ENCODE results near the gene ADAT3.
"Not testable (repeated sequence)": the region's sequence is repeated elsewhere in the genome, so short reads cannot be mapped to it uniquely, and the experiment has no call there.

Gene ADAT3

GRCh38 chr19:1882786-1883692 is 22.2 kb upstream of the ADAT3 start:
- no peak for DNase-seq (ENCODE audit: low spot score)

- no peak for DNase-seq (ENCODE audit: low spot score)
Observed at GRCh38 chr19:1883784-1884183, 21.4 kb upstream of the ADAT3 start.

- DNase-seq (ENCODE audit: low spot score), result no peak
Observed at GRCh38 chr19:1884291-1884718, 20.9 kb upstream of the ADAT3 start.

GRCh38 chr19:1884719-1885334 is 20.4 kb upstream of the ADAT3 start:
- no peak for DNase-seq (ENCODE audit: low spot score)

- peak; percentile 93 for DNase-seq (ENCODE audit: low spot score)
Observed at GRCh38 chr19:1885398-1886119, 19.6 kb upstream of the ADAT3 start, which contains the start of gene ABHD17A. ABHD17A (minus strand) TSS chr19:1885496; CDS start chr19:1881566, 3,930 bp downstream.

GRCh38 chr19:1886360-1886759 is 18.8 kb upstream of the ADAT3 start:
- not testable (repeated sequence) for DNase-seq (ENCODE audit: low spot score)

GRCh38 chr19:1888385-1888784 is 16.8 kb upstream of the ADAT3 start:
- DNase-seq (ENCODE audit: low spot score), result no peak

- DNase-seq (ENCODE audit: low spot score), result no peak
Observed at GRCh38 chr19:1889907-1890306, 15.3 kb upstream of the ADAT3 start.

- DNase-seq (ENCODE audit: low spot score), result no peak
Observed at GRCh38 chr19:1893791-1894190, 11.4 kb upstream of the ADAT3 start.

GRCh38 chr19:1896508-1896907 is 8.7 kb upstream of the ADAT3 start:
- DNase-seq (ENCODE audit: low spot score), result no peak

GRCh38 chr19:1901940-1902404 is 3.2 kb upstream of the ADAT3 start:
- DNase-seq (ENCODE audit: low spot score), result no peak

- no peak for DNase-seq (ENCODE audit: low spot score)
Observed at GRCh38 chr19:1902923-1903322, 2.3 kb upstream of the ADAT3 start.

- no peak for DNase-seq (ENCODE audit: low spot score)
Observed at GRCh38 chr19:1904860-1905109, 414 bp upstream of the ADAT3 start.

GRCh38 chr19:1905863-1906375 is 720 bp downstream of the ADAT3 start:
- no peak for DNase-seq (ENCODE audit: low spot score)

GRCh38 chr19:1906985-1907562 is 1.9 kb downstream of the ADAT3 start:
- DNase-seq (ENCODE audit: low spot score), result no peak

GRCh38 chr19:1907563-1908363 is 2.6 kb downstream of the ADAT3 start:
- DNase-seq (ENCODE audit: low spot score), result no peak

- no peak for DNase-seq (ENCODE audit: low spot score)
Observed at GRCh38 chr19:1908364-1908678, 3.1 kb downstream of the ADAT3 start.

- no peak for DNase-seq (ENCODE audit: low spot score)
Observed at GRCh38 chr19:1909761-1910080, 4.5 kb downstream of the ADAT3 start.

GRCh38 chr19:1910177-1910576 is 5.0 kb downstream of the ADAT3 start:
- no peak for DNase-seq (ENCODE audit: low spot score)

GRCh38 chr19:1911098-1911497 is 5.9 kb downstream of the ADAT3 start:
- no peak for DNase-seq (ENCODE audit: low spot score)

GRCh38 chr19:1911995-1912394 is 6.8 kb downstream of the ADAT3 start:
- DNase-seq (ENCODE audit: low spot score), result no peak

Measured in CD4-positive, alpha-beta T cell treated with Interleukin-6 at 100 ng/mL for 8 hours (primary cell).